Naive B cell (primary cell): ENCODE data around the gene ZFY. TPM values are rescaled to one million over a fixed set of nuclear protein-coding genes. Genes with fewer than 3 reads are reported as not detected.

Experiments
- polyA plus RNA-seq, 6 donors: library from polyadenylated mRNA; unstranded; fragments of 300-500 nt; fragmentation: Illumina TruSeq; gene quantifications; one replicate each; pipeline ENCODE4 v1.2.3, GENCODE V29; 2021; ENCODE audit warnings: low read depth in 6 of 6

The ZFY gene
- polyA plus RNA-seq, 6 donors from 2014 or later, result 11.1 TPM; not detected in 5

Other genes starting within 250 kb of the ZFY start
- not detected for gene SRY, start 147.7 kb upstream of the ZFY start, polyA plus RNA-seq
- 100 to 1,000 TPM in 1 of 6 donors, not detected in 5; 406 TPM for gene RPS4Y1, start 93.8 kb upstream of the ZFY start, polyA plus RNA-seq